GM19452 (cell line): Measurements from ENCODE around the gene KCNIP3.

Experiments
- ATAC-seq: cut with Tn5 transposase; IDR thresholded peaks from one replicate; pipeline ENCODE4 v1.9.1; 2021; ENCODE audit not compliant: unreplicated experiment

Gene KCNIP3

GRCh38 chr2:95294579-95295250 is 2.4 kb upstream of the KCNIP3 start:
- ATAC-seq = no peak

- ATAC-seq = no peak
Measured at GRCh38 chr2:95295376-95295775, 1.8 kb upstream of the KCNIP3 start.

GRCh38 chr2:95296011-95296410 is 1.1 kb upstream of the KCNIP3 start:
- ATAC-seq = no peak

- ATAC-seq = no peak
Measured at GRCh38 chr2:95297639-95298395, 670 bp downstream of the KCNIP3 start.

GRCh38 chr2:95298486-95299111 is 1.5 kb downstream of the KCNIP3 start:
- no peak for ATAC-seq

GRCh38 chr2:95299961-95300360 is 2.8 kb downstream of the KCNIP3 start:
- no peak for ATAC-seq

- no peak for ATAC-seq
Measured at GRCh38 chr2:95300450-95300849, 3.3 kb downstream of the KCNIP3 start.

- ATAC-seq = no peak
Measured at GRCh38 chr2:95301186-95301585, 4.0 kb downstream of the KCNIP3 start.

- ATAC-seq = no peak
Measured at GRCh38 chr2:95301876-95302641, 4.9 kb downstream of the KCNIP3 start.

- ATAC-seq = no peak
Measured at GRCh38 chr2:95303191-95303919, 6.2 kb downstream of the KCNIP3 start.

GRCh38 chr2:95305380-95306061 is 8.4 kb downstream of the KCNIP3 start:
- no peak for ATAC-seq

- ATAC-seq = no peak
Measured at GRCh38 chr2:95306336-95306895, 9.3 kb downstream of the KCNIP3 start.

GRCh38 chr2:95307036-95307435 is 9.9 kb downstream of the KCNIP3 start:
- no peak for ATAC-seq

GRCh38 chr2:95307878-95308277 is 10.7 kb downstream of the KCNIP3 start:
- ATAC-seq = no peak

GRCh38 chr2:95308426-95308990 is 11.4 kb downstream of the KCNIP3 start:
- ATAC-seq = no peak

- no peak for ATAC-seq
Measured at GRCh38 chr2:95309599-95309998, 12.5 kb downstream of the KCNIP3 start.

- no peak for ATAC-seq
Measured at GRCh38 chr2:95310216-95310615, 13.1 kb downstream of the KCNIP3 start.

- no peak for ATAC-seq
Measured at GRCh38 chr2:95310651-95311050, 13.5 kb downstream of the KCNIP3 start.

GRCh38 chr2:95311815-95312542 is 14.8 kb downstream of the KCNIP3 start:
- ATAC-seq = no peak
